GM10847 (cell line): ENCODE data around the gene THSD4.

Source experiments
- POLR2A ChIP-seq: IDR thresholded peaks from 2 replicates; pipeline ENCODE4 v1.6.1; 2011; ENCODE audit not compliant: insufficient read length; ENCODE audit errors: extremely low read depth

THSD4 gene

GRCh38 chr15:71623111-71623510 lies 507.8 kb downstream of the THSD4 start:
- no peak for TF ChIP-seq POLR2A

- TF ChIP-seq POLR2A = no peak
These were observed 511.4 kb downstream of the THSD4 start for GRCh38 chr15:71626596-71627088.

GRCh38 chr15:71627188-71627587 lies 511.9 kb downstream of the THSD4 start:
- no peak for TF ChIP-seq POLR2A

- no peak for TF ChIP-seq POLR2A
These were observed 512.3 kb downstream of the THSD4 start for GRCh38 chr15:71627604-71628003.

- no peak for TF ChIP-seq POLR2A
These were observed 513.9 kb downstream of the THSD4 start for GRCh38 chr15:71628988-71629770.

GRCh38 chr15:71629781-71630474 lies 514.7 kb downstream of the THSD4 start:
- no peak for TF ChIP-seq POLR2A

GRCh38 chr15:71630475-71630809 lies 515.2 kb downstream of the THSD4 start:
- no peak for TF ChIP-seq POLR2A

GRCh38 chr15:71632576-71633195 lies 517.4 kb downstream of the THSD4 start:
- no peak for TF ChIP-seq POLR2A

- TF ChIP-seq POLR2A = no peak
These were observed 519.7 kb downstream of the THSD4 start for GRCh38 chr15:71634820-71635560.

- no peak for TF ChIP-seq POLR2A
These were observed 520.5 kb downstream of the THSD4 start for GRCh38 chr15:71635735-71636134.

GRCh38 chr15:71638876-71639275 lies 523.6 kb downstream of the THSD4 start:
- TF ChIP-seq POLR2A = no peak

- no peak for TF ChIP-seq POLR2A
These were observed 524.2 kb downstream of the THSD4 start for GRCh38 chr15:71639471-71639870.

- no peak for TF ChIP-seq POLR2A
These were observed 528.6 kb downstream of the THSD4 start for GRCh38 chr15:71643918-71644317.

- TF ChIP-seq POLR2A = no peak
These were observed 531.7 kb downstream of the THSD4 start for GRCh38 chr15:71646767-71647486.

GRCh38 chr15:71647487-71647808 lies 532.2 kb downstream of the THSD4 start:
- no peak for TF ChIP-seq POLR2A
